Large intestine (tissue), 3 donors: ENCODE results near the gene TCF4. TPM values are rescaled to one million over a fixed set of nuclear protein-coding genes. Genes with fewer than 3 reads are reported as not detected.
A peak's percentile ranks its signal among the peaks of the same experiment; 100 is the strongest.

ENCODE experiments used
- DNase-seq, 2 donors: peaks; one replicate each; pipeline versions ENCODE4 v3.0.0 to v3.0.0-alpha.2; 2013
- H3K27ac ChIP-seq: one replicate; pipeline ENCODE4 v1.5.1; 2013; ENCODE audit warnings: low read length
- H3K27me3 ChIP-seq: 2 replicates; pipeline ENCODE4 v1.6.1; 2013; ENCODE audit warnings: low read length; ENCODE audit not compliant: control insufficient read depth, insufficient read depth
- H3K36me3 ChIP-seq: 2 replicates; pipeline ENCODE4 v1.6.1; 2013; ENCODE audit warnings: low read length; ENCODE audit not compliant: control insufficient read depth, insufficient read depth
- H3K4me1 ChIP-seq: one replicate; pipeline ENCODE4 v1.6.1; 2013; ENCODE audit warnings: low read length; ENCODE audit not compliant: control insufficient read depth, insufficient read depth
- H3K4me3 ChIP-seq: one replicate; pipeline ENCODE4 v1.5.1; 2013; ENCODE audit warnings: low read length
- H3K9me3 ChIP-seq: one replicate; pipeline ENCODE4 v1.6.1; 2013; ENCODE audit warnings: mild to moderate bottlenecking, low read depth, low read length, moderate library complexity; ENCODE audit not compliant: control insufficient read depth
- WGBS: methylation state at CpG from one replicate; pipeline ENCODE4 v1.1.5; 2013; ENCODE audit warnings: low lambda C conversion rate; ENCODE audit not compliant: insufficient coverage; 5-methylcytosine and 5-hydroxymethylcytosine counted together
- polyA plus RNA-seq: library from polyadenylated mRNA; unstranded; fragments of 120-200 nt; gene quantifications from one replicate; pipeline ENCODE4 v1.2.1, GENCODE V29; 2013

Gene TCF4
- polyA plus RNA-seq, 1 donor = 42.5 TPM

GRCh38 chr18:55374741-55375140 lies 213.3 kb downstream of the TCF4 start:
- no peaks in the 10 kb centered on the region for H3K4me1 ChIP-seq
- no peak overlapping the region for H3K4me3 ChIP-seq
- no peaks in the 10 kb centered on the region for H3K9me3 ChIP-seq
- H3K27me3 ChIP-seq = no peaks in the 10 kb centered on the region
- no peaks in the 10 kb centered on the region for H3K36me3 ChIP-seq
- DNase-seq = no peak
- no CpG with 5 or more reads among the region's 1 CpG for WGBS
- H3K27ac ChIP-seq = no peak overlapping the region

- 90% methylated on average over 1 of the region's 2 CpGs for WGBS
- no peak for DNase-seq
- H3K27me3 ChIP-seq = no peaks in the 10 kb centered on the region
Measured at GRCh38 chr18:55372209-55372608, 215.8 kb downstream of the TCF4 start.

GRCh38 chr18:55370936-55371335 lies 217.1 kb downstream of the TCF4 start:
- Histone ChIP-seq H3K36me3 (no peaks in the 10 kb centered on the region), H3K27me3 (no peaks in the 10 kb centered on the region)

More at GRCh38 chr18:55372209-55372608, 215.8 kb downstream of the TCF4 start:
- no peaks in the 10 kb centered on the region for H3K36me3 ChIP-seq
- H3K4me1 ChIP-seq = no peaks in the 10 kb centered on the region
- H3K9me3 ChIP-seq = no peaks in the 10 kb centered on the region
- no peak overlapping the region for H3K27ac ChIP-seq
- H3K4me3 ChIP-seq = no peak overlapping the region

GRCh38 chr18:55369346-55369745 lies 218.6 kb downstream of the TCF4 start:
- Histone ChIP-seq H3K36me3 (no peaks in the 10 kb centered on the region), H3K27ac (no peak overlapping the region), H3K4me1 (no peaks in the 10 kb centered on the region), H3K27me3 (no peaks in the 10 kb centered on the region), H3K9me3 (no peaks in the 10 kb centered on the region), H3K4me3 (no peak overlapping the region)
- 89% methylated on average over 1 of the region's 2 CpGs for WGBS
- DNase-seq = no peak

More at GRCh38 chr18:55370936-55371335, 217.1 kb downstream of the TCF4 start:
- Histone ChIP-seq H3K4me3 (no peak overlapping the region), H3K4me1 (no peaks in the 10 kb centered on the region), H3K9me3 (no peaks in the 10 kb centered on the region), H3K27ac (no peak overlapping the region)
- DNase-seq = no peak

GRCh38 chr18:55365342-55365741 lies 222.7 kb downstream of the TCF4 start:
- H3K27ac ChIP-seq = no peak overlapping the region
- no peaks in the 10 kb centered on the region for H3K27me3 ChIP-seq
- no peaks in the 10 kb centered on the region for H3K4me1 ChIP-seq
- WGBS = no CpG with 5 or more reads among the region's 2 CpGs
- no peak for DNase-seq
- H3K9me3 ChIP-seq = no peaks in the 10 kb centered on the region
- no peaks in the 10 kb centered on the region for H3K36me3 ChIP-seq
- no peak overlapping the region for H3K4me3 ChIP-seq

- H3K27ac ChIP-seq = no peak overlapping the region
- H3K9me3 ChIP-seq = no peaks in the 10 kb centered on the region
- H3K36me3 ChIP-seq = no peaks in the 10 kb centered on the region
- no peaks in the 10 kb centered on the region for H3K4me1 ChIP-seq
- no CpG with 5 or more reads among the region's 3 CpGs for WGBS
- DNase-seq = no peak
- no peaks in the 10 kb centered on the region for H3K27me3 ChIP-seq
- H3K4me3 ChIP-seq = no peak overlapping the region
Measured at GRCh38 chr18:55362303-55362702, 225.7 kb downstream of the TCF4 start.

- no peaks in the 10 kb centered on the region for H3K36me3 ChIP-seq
- no peaks in the 10 kb centered on the region for H3K27me3 ChIP-seq
- H3K27ac ChIP-seq = no peak overlapping the region
- H3K4me1 ChIP-seq = no peaks in the 10 kb centered on the region
- WGBS = no CpG with 5 or more reads among the region's 3 CpGs
- H3K4me3 ChIP-seq = no peak overlapping the region
- DNase-seq = no peak
- H3K9me3 ChIP-seq = no peaks in the 10 kb centered on the region
Measured at GRCh38 chr18:55361492-55362250, 226.3 kb downstream of the TCF4 start.

GRCh38 chr18:55360061-55360460 lies 227.9 kb downstream of the TCF4 start:
- H3K4me3 ChIP-seq = no peak overlapping the region
- no peak for DNase-seq
- H3K27ac ChIP-seq = no peak overlapping the region
- H3K36me3 ChIP-seq = no peaks in the 10 kb centered on the region
- no peaks in the 10 kb centered on the region for H3K27me3 ChIP-seq
- H3K4me1 ChIP-seq = no peaks in the 10 kb centered on the region
- H3K9me3 ChIP-seq = no peaks in the 10 kb centered on the region
- 100% methylated on average over 1 of the region's 1 CpG for whole genome bisulfite sequencing

GRCh38 chr18:55356815-55357214 lies 231.2 kb downstream of the TCF4 start:
- no peak overlapping the region for H3K27ac ChIP-seq
- 94% methylated on average over 2 of the region's 3 CpGs for WGBS
- H3K27me3 ChIP-seq = no peaks in the 10 kb centered on the region
- no peaks in the 10 kb centered on the region for H3K9me3 ChIP-seq
- DNase-seq = no peak
- no peaks in the 10 kb centered on the region for H3K4me1 ChIP-seq
- no peak overlapping the region for H3K4me3 ChIP-seq
- no peaks in the 10 kb centered on the region for H3K36me3 ChIP-seq

GRCh38 chr18:55355223-55355622 lies 232.8 kb downstream of the TCF4 start:
- Histone ChIP-seq H3K9me3 (no peaks in the 10 kb centered on the region), H3K36me3 (no peaks in the 10 kb centered on the region), H3K27me3 (no peaks in the 10 kb centered on the region), H3K4me3 (no peak overlapping the region), H3K27ac (no peak overlapping the region), H3K4me1 (no peaks in the 10 kb centered on the region)
- WGBS = no CpG with 5 or more reads among the region's 4 CpGs
- no peak for DNase-seq

- 91% methylated on average over 4 of the region's 4 CpGs for WGBS
- Histone ChIP-seq H3K4me1 (no peaks in the 10 kb centered on the region), H3K27ac (no peak overlapping the region), H3K4me3 (no peak overlapping the region), H3K36me3 (peaks cover 4% of the 10 kb centered on the region), H3K9me3 (no peaks in the 10 kb centered on the region), H3K27me3 (no peaks in the 10 kb centered on the region)
- DNase-seq = peak in 1 of 2 donors; percentile 6
Measured at GRCh38 chr18:55354795-55355194, 233.2 kb downstream of the TCF4 start.
